ENCODE results near the gene ATP6V0B. TPM values are rescaled to one million over a fixed set of nuclear protein-coding genes. Genes with fewer than 3 reads are reported as not detected.

ATP6V0B gene
- total RNA-seq, 4 donors from 2014 or later: 71.2 to 229 (median 106) TPM

GRCh38 chr1:44013949-44014348 is 39.2 kb downstream of the ATP6V0B start:
- TF ChIP-seq, protein P1, sequence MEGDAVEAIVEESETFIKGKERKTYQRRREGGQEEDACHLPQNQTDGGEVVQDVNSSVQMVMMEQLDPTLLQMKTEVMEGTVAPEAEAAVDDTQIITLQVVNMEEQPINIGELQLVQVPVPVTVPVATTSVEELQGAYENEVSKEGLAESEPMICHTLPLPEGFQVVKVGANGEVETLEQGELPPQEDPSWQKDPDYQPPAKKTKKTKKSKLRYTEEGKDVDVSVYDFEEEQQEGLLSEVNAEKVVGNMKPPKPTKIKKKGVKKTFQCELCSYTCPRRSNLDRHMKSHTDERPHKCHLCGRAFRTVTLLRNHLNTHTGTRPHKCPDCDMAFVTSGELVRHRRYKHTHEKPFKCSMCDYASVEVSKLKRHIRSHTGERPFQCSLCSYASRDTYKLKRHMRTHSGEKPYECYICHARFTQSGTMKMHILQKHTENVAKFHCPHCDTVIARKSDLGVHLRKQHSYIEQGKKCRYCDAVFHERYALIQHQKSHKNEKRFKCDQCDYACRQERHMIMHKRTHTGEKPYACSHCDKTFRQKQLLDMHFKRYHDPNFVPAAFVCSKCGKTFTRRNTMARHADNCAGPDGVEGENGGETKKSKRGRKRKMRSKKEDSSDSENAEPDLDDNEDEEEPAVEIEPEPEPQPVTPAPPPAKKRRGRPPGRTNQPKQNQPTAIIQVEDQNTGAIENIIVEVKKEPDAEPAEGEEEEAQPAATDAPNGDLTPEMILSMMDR (IDR thresholded peaks at IDR 0.05; ENCODE audit: low read depth): no peak

DNA sequence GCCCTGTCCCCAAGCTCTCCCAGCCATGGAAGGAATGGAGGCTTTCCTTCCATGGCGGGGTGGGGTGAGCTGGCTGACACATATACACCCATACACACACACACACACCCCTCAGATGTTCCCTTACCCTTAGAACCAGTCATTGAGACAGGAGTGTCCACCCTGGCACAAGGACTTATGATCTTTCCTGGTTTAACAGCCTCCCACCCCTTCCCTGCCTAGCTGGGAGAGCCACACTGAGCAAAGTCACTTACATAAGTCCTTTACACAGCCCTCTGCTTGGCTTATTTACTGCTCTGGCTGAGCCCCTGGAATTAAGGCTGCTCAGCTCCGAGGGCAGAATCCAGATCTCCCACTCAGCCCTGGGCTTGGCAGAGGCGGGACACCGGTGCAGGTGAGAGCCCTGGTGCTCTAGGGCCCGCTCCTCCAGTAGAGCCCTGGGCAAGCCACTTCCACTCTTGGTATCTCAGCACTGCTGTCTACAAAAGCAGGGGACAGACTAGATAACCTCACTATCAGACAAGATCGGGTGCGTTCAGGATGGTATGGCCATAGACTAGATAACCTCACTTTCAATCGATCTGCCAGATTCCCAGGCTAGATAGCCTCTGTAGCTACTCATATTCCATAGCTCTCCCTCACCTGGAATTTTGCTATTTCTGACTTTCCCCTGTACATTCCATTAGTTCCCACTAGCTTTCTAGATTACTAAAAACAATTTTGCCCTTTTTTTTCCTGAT is 39.8 kb downstream of the ATP6V0B start:
- TF ChIP-seq, protein P1 (IDR thresholded peaks at IDR 0.05; ENCODE audit: low read depth): no peak

GRCh38 chr1:44015206-44015605 is 40.4 kb downstream of the ATP6V0B start:
- TF ChIP-seq, protein P1 (IDR thresholded peaks at IDR 0.05; ENCODE audit: low read depth): no peak

DNA sequence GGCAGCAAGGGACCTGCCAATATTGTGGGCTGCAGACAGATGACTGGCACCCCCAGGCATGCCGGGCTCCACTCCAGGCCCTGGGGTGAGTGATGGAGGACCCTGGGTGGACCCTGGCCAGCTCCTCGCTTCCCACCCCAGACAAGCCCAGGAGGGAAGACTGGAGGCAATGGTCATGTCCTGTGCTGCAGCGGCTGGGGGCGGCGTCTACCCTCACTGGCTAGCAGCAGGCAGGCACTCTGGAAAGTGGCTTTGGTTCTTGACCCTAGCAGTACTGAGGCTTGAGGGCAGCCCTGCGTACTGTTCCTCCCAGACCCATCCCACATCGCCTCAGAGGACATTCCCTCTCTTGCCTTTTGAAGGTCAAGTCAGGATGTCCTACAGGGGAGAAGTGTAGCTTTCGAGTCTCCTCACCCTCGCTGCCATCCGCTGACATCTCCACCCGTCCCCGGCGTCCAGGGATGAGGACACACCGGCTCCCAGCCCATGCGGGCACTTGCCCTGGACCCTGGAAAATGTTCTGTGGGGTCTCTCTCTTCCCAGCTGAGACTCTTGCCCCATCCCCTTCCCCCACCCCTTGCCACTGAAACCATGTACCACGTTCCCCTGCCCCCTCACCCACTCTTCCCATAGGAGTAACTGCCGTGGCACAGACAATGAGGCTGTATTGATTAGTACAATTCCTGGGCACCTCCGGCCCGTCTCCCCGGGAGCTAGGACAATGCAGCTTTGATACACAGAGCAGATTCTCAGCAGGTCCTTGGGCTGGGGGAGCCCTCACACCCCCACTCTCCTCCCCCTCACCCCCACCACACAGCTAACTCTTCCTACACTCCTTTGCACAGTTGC is 41.5 kb downstream of the ATP6V0B start:
- TF ChIP-seq, protein P1 (IDR thresholded peaks at IDR 0.05; ENCODE audit: low read depth): no peak

GRCh38 chr1:44016890-44017400 is 42.2 kb downstream of the ATP6V0B start:
- TF ChIP-seq, protein P1 (IDR thresholded peaks at IDR 0.05; ENCODE audit: low read depth): no peak

DNA sequence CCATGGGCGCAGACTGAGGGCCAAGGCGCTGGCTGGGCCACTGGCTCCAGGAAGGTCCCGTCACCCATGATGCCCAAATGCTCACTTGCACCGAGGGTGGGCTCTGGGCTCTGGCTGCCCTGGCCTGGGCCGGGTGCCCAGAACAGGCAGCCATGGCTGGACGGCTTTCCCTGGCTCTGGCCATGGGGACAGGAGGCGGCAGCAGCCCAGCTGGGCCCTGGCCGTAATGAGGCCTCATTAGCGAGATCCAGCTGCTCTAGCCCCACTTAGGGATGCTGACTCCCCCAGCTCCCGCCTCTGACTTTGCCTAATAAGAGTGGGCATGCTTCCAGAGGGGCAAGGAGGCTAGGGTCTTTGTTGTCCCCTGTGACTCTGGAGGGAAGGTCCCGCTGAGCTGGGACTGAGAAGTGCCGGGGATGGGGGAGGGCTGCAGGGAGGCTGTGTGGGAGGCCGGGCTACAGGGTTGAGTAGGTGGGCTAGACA is 44.7 kb downstream of the ATP6V0B start:
- TF ChIP-seq, protein P1 (IDR thresholded peaks at IDR 0.05; ENCODE audit: low read depth): no peak

GRCh38 chr1:44020464-44020863 is 45.7 kb downstream of the ATP6V0B start:
- TF ChIP-seq, protein P1 (IDR thresholded peaks at IDR 0.05; ENCODE audit: low read depth): no peak

All from subcutaneous adipose tissue (tissue), 4 donors.